ENCODE results near the gene SPA17. TPM values are rescaled to one million over a fixed set of nuclear protein-coding genes. Genes with fewer than 3 reads are reported as not detected.
A peak's percentile ranks its signal among the peaks of the same experiment; 100 is the strongest.

SPA17 gene
- total and polyA plus RNA-seq, 5 donors from 2014 or later = 0.22 to 2.5 (median 1.1) TPM

DNA sequence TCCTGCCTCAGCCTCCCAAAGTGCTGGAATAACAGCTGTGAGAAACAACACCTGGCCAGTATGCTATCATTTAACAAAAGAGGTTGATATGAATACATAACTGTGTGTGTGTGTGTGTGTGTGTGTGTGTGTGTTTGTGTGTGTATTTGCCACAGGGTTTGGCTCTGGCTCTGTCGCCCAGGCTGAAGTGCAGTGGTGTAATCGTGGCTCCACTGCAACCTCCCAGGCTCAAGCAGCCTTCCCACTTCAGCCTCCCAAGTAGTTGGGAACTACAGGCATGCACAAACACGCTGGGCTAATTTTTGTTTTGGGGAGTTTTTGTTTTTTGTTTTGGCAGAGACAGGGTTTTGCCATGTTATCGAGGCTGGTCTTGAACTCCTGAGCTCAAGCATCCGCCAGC lies 4.7 kb downstream of the SPA17 start:
- H3K27ac ChIP-seq (ENCODE audit: insufficient read depth, low read length, poor library complexity, severe bottlenecking) = no peak overlapping the region
- peaks cover 8% of the 10 kb centered on the region for H3K4me1 ChIP-seq (ENCODE audit: control insufficient read depth, insufficient read depth, low read length, poor library complexity, severe bottlenecking)
- Mint-ChIP-seq H3K36me3 (peaks cover 3% of the 10 kb centered on the region), H3K4me3 (no peak overlapping the region), H3K27me3 (peaks cover 26% of the 10 kb centered on the region), H3K9me3 (peaks cover 0 to 10% (median 3%) of the 10 kb centered on the region in 7 donors), H3K27ac (no peak overlapping the region), H3K4me1 (peaks cover 0 to 16% (median 6%) of the 10 kb centered on the region in 4 donors)
- H3K27me3 ChIP-seq (ENCODE audit: control insufficient read depth, insufficient read depth, low read length) = peaks cover 7% of the 10 kb centered on the region
- H3K9me3 ChIP-seq (ENCODE audit: control insufficient read depth in 2 of 2, low read length in 2 of 2) = peaks cover 16 to 20% of the 10 kb centered on the region in 2 experiments
- ATAC-seq (ENCODE audit: low read depth in 2 of 2) (no peak), DNase-seq (no peak)
- no peak overlapping the region for H3K4me3 ChIP-seq (ENCODE audit: low read depth, low read length)
- no peaks in the 10 kb centered on the region for H3K36me3 ChIP-seq (ENCODE audit: control insufficient read depth, insufficient read depth, low read length)

DNA sequence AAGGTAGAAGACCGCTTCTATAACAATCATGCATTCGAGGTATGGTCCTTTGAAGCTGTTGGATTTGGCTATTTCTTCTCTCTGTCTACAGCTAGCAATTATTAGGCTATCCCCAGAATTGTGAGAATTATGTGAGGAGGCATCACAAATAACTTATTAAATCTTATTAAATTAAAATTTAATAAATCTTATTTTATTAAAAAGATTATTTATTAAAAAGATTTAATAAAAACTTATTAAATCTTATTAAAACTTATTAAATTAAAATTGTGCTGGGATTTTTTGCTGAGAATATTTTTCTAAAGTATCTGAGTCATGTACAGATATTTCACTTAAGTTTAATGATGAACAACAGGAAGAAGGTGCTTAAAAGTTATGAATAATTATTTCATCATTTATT lies 7.7 kb downstream of the SPA17 start:
- peaks cover 17% of the 10 kb centered on the region for H3K27me3 Mint-ChIP-seq
- DNase-seq (no peak), ATAC-seq (ENCODE audit: low read depth in 2 of 2) (no peak)
- H3K9me3 Mint-ChIP-seq = peaks cover 3 to 27% (median 7%) of the 10 kb centered on the region in 7 donors
- no peaks in the 10 kb centered on the region for H3K4me1 ChIP-seq (ENCODE audit: control insufficient read depth, insufficient read depth, low read length, poor library complexity, severe bottlenecking)
- no peaks in the 10 kb centered on the region for H3K36me3 ChIP-seq (ENCODE audit: control insufficient read depth, insufficient read depth, low read length)
- H3K4me1 Mint-ChIP-seq = no peaks in the 10 kb centered on the region
- H3K27ac ChIP-seq (ENCODE audit: insufficient read depth, low read length, poor library complexity, severe bottlenecking) = no peak overlapping the region
- no peak overlapping the region for H3K4me3 ChIP-seq (ENCODE audit: low read depth, low read length)
- peaks cover 3% of the 10 kb centered on the region for H3K36me3 Mint-ChIP-seq
- peaks cover 7% of the 10 kb centered on the region for H3K27me3 ChIP-seq (ENCODE audit: control insufficient read depth, insufficient read depth, low read length)
- no peak overlapping the region for H3K4me3 Mint-ChIP-seq
- no peak overlapping the region for H3K27ac Mint-ChIP-seq
- peaks cover 24 to 28% of the 10 kb centered on the region in 2 experiments for H3K9me3 ChIP-seq (ENCODE audit: control insufficient read depth in 2 of 2, low read length in 2 of 2)

DNA sequence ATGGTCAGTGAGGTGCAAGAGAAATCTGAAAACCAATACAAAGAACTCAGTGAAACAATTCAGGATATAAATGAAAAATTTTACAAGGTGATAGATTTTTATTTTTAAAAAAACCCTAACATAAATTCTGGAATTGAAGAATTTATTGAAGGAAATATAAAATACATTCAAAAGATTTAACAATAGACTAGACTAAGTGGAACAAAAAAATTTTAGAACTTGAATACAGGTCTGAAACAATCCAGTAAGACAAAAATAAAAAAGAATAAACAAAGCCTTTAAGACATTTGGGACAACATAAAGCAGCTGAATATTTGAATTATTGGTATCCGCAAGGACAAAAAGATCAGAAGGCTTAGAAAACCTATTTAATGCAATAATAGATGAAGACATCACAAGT lies 8.7 kb downstream of the SPA17 start:
- peaks cover 3 to 32% (median 9%) of the 10 kb centered on the region in 7 donors for H3K9me3 Mint-ChIP-seq
- ATAC-seq (ENCODE audit: low read depth in 2 of 2) = no peak
- H3K27me3 Mint-ChIP-seq = peaks cover 17% of the 10 kb centered on the region
- H3K4me1 Mint-ChIP-seq = no peaks in the 10 kb centered on the region
- DNase-seq = no peak
- peaks cover 3% of the 10 kb centered on the region for H3K36me3 Mint-ChIP-seq
- no peak overlapping the region for H3K27ac Mint-ChIP-seq
- H3K4me3 Mint-ChIP-seq = no peak overlapping the region
- Histone ChIP-seq H3K27ac (ENCODE audit: insufficient read depth, low read length, poor library complexity, severe bottlenecking) (no peak overlapping the region), H3K9me3 (ENCODE audit: control insufficient read depth in 2 of 2, low read length in 2 of 2) (peaks cover 24 to 28% of the 10 kb centered on the region in 2 experiments), H3K4me1 (ENCODE audit: control insufficient read depth, insufficient read depth, low read length, poor library complexity, severe bottlenecking) (no peaks in the 10 kb centered on the region), H3K4me3 (ENCODE audit: low read depth, low read length) (no peak overlapping the region), H3K27me3 (ENCODE audit: control insufficient read depth, insufficient read depth, low read length) (peaks cover 4% of the 10 kb centered on the region), H3K36me3 (ENCODE audit: control insufficient read depth, insufficient read depth, low read length) (no peaks in the 10 kb centered on the region)

DNA sequence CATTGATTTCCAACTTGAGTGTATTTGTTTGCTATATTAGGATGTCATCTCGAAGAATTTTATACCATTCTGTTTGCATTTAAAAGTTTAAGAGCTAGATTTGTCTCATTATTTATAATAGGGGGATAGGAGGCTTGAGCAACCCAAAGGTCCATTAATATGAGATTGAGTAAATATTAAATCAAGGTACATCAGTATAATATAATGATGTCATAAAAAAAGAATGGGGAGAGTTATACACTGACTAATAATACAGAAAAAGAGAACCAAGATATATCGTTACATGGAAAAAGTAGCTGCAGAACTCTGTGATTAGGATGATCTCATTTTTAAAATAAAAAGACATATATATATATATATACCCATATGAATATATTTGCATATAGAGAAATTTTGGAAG lies 19.4 kb downstream of the SPA17 start:
- Mint-ChIP-seq H3K4me1 (no peaks in the 10 kb centered on the region), H3K4me3 (no peak overlapping the region), H3K36me3 (no peaks in the 10 kb centered on the region), H3K27me3 (peaks cover 2% of the 10 kb centered on the region), H3K9me3 (peaks cover 0 to 2% (median 0%) of the 10 kb centered on the region in 7 donors), H3K27ac (no peak overlapping the region)
- Histone ChIP-seq H3K36me3 (ENCODE audit: control insufficient read depth, insufficient read depth, low read length) (no peaks in the 10 kb centered on the region), H3K27ac (ENCODE audit: insufficient read depth, low read length, poor library complexity, severe bottlenecking) (no peak overlapping the region), H3K27me3 (ENCODE audit: control insufficient read depth, insufficient read depth, low read length) (peaks cover 2% of the 10 kb centered on the region), H3K9me3 (ENCODE audit: control insufficient read depth in 2 of 2, low read length in 2 of 2) (no peaks in the 10 kb centered on the region), H3K4me1 (ENCODE audit: control insufficient read depth, insufficient read depth, low read length, poor library complexity, severe bottlenecking) (no peaks in the 10 kb centered on the region), H3K4me3 (ENCODE audit: low read depth, low read length) (no peak overlapping the region)
- no peak for ATAC-seq (ENCODE audit: low read depth in 2 of 2)
- no peak for DNase-seq

DNA sequence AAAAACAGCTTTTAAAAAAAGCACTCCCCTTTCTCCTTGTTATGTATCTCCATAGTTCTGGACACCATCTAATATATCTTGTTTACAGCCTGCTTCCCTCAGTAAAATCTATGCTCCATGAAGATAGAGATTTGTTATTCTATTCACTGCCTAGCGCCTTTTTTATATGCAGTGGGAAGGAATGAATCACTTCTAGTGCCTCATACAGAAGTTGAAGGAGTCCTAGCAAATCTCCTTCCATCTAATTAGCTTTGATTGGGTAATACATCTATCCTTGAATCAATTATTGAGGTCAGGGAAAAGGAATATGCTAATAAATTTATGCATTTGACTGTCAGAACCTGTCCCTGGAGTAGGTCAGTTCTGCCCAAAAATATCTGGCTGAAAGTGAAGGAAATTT lies 25.8 kb downstream of the SPA17 start:
- DNase-seq (no peak), ATAC-seq (ENCODE audit: low read depth in 2 of 2) (no peak)
- H3K27ac Mint-ChIP-seq = no peak overlapping the region
- no peak overlapping the region for H3K4me3 Mint-ChIP-seq
- H3K4me1 Mint-ChIP-seq = no peaks in the 10 kb centered on the region
- H3K36me3 Mint-ChIP-seq = peaks cover 8% of the 10 kb centered on the region
- Histone ChIP-seq H3K4me3 (ENCODE audit: low read depth, low read length) (no peak overlapping the region), H3K27ac (ENCODE audit: insufficient read depth, low read length, poor library complexity, severe bottlenecking) (no peak overlapping the region), H3K36me3 (ENCODE audit: control insufficient read depth, insufficient read depth, low read length) (no peaks in the 10 kb centered on the region), H3K27me3 (ENCODE audit: control insufficient read depth, insufficient read depth, low read length) (no peaks in the 10 kb centered on the region), H3K9me3 (ENCODE audit: control insufficient read depth in 2 of 2, low read length in 2 of 2) (peaks cover 1 to 4% of the 10 kb centered on the region in 2 experiments), H3K4me1 (ENCODE audit: control insufficient read depth, insufficient read depth, low read length, poor library complexity, severe bottlenecking) (no peaks in the 10 kb centered on the region)
- H3K9me3 Mint-ChIP-seq = peaks cover 0 to 7% (median 2%) of the 10 kb centered on the region in 7 donors
- peaks cover 18% of the 10 kb centered on the region for H3K27me3 Mint-ChIP-seq

DNA sequence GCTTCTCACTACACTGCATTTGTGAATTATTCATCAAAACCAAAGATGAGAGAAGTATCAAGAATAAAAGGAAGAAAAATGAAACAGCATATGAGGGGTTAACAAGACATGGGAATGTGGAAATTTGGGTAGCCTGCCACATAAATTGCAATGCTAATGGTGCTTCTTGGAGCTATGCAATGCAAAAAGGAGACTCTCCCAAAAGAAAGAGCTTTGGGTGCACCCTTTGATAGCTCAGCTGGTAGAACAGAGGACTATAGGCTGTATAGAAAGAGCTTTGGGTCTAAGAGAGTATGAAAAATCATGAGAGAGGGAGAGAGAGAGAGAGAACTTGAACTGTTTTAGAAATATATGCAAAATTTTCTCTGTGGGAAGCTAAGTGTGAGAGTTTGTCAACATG lies 26.3 kb downstream of the SPA17 start:
- H3K27ac ChIP-seq (ENCODE audit: insufficient read depth, low read length, poor library complexity, severe bottlenecking) = no peak overlapping the region
- H3K4me3 Mint-ChIP-seq = no peak overlapping the region
- no peak overlapping the region for H3K4me3 ChIP-seq (ENCODE audit: low read depth, low read length)
- H3K27me3 ChIP-seq (ENCODE audit: control insufficient read depth, insufficient read depth, low read length) = no peaks in the 10 kb centered on the region
- DNase-seq = no peak
- no peaks in the 10 kb centered on the region for H3K4me1 Mint-ChIP-seq
- peaks cover 1 to 4% of the 10 kb centered on the region in 2 experiments for H3K9me3 ChIP-seq (ENCODE audit: control insufficient read depth in 2 of 2, low read length in 2 of 2)
- no peaks in the 10 kb centered on the region for H3K36me3 ChIP-seq (ENCODE audit: control insufficient read depth, insufficient read depth, low read length)
- peaks cover 8% of the 10 kb centered on the region for H3K36me3 Mint-ChIP-seq
- no peaks in the 10 kb centered on the region for H3K4me1 ChIP-seq (ENCODE audit: control insufficient read depth, insufficient read depth, low read length, poor library complexity, severe bottlenecking)
- peaks cover 0 to 7% (median 2%) of the 10 kb centered on the region in 7 donors for H3K9me3 Mint-ChIP-seq
- H3K27ac Mint-ChIP-seq = no peak overlapping the region
- ATAC-seq (ENCODE audit: low read depth in 2 of 2) = no peak
- peaks cover 18% of the 10 kb centered on the region for H3K27me3 Mint-ChIP-seq

DNA sequence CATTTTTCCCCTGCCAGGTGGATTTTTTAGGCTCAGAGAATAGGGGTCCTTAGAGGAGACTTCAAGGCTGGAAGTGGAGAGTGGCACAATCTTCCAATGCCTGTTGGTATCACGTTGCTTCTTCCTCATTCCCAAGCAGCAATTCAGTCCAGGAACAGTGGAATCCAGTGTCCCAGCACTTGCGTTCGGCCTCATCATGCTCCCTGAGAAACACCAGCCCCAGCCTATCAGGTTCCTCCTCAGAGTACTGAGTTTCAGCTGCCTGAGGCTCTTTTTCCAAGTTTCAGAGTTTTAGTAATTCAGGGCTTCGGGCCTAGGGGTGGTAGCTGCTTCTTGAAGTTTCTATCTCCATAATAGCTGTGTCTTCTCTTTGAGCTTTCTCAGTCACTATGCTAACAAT lies 34.1 kb downstream of the SPA17 start:
- peaks cover 0 to 12% (median 5%) of the 10 kb centered on the region in 7 donors for H3K9me3 Mint-ChIP-seq
- no peak for DNase-seq
- H3K4me1 Mint-ChIP-seq = no peaks in the 10 kb centered on the region
- Histone ChIP-seq H3K4me1 (ENCODE audit: control insufficient read depth, insufficient read depth, low read length, poor library complexity, severe bottlenecking) (no peaks in the 10 kb centered on the region), H3K36me3 (ENCODE audit: control insufficient read depth, insufficient read depth, low read length) (no peaks in the 10 kb centered on the region), H3K27me3 (ENCODE audit: control insufficient read depth, insufficient read depth, low read length) (no peaks in the 10 kb centered on the region), H3K9me3 (ENCODE audit: control insufficient read depth in 2 of 2, low read length in 2 of 2) (peaks cover 1 to 7% of the 10 kb centered on the region in 2 experiments), H3K27ac (ENCODE audit: insufficient read depth, low read length, poor library complexity, severe bottlenecking) (no peak overlapping the region), H3K4me3 (ENCODE audit: low read depth, low read length) (no peak overlapping the region)
- H3K27me3 Mint-ChIP-seq = peaks cover 10% of the 10 kb centered on the region
- peak overlapping the region in 1 of 3 donors; percentile 23 for H3K27ac Mint-ChIP-seq
- ATAC-seq (ENCODE audit: low read depth in 2 of 2) = no peak
- H3K36me3 Mint-ChIP-seq = peaks cover 11% of the 10 kb centered on the region
- H3K4me3 Mint-ChIP-seq = no peak overlapping the region

DNA sequence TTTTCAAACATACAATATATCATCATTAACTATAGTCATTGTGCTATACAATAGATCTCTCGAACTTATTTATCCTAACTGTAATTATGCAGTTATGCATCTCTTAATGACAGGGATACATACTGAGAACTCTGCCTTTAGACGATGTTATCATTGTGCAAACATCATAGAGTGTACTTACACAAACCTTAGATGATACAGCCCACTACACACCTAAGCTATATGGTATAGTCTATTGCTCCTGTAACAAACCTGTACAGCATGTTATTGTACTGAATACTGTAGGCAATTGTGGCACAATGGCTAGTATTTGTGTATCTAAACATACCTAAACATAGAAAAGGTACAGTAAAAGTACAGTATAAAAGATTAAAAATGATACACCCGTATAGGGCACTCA lies 38.7 kb downstream of the SPA17 start:
- ATAC-seq (ENCODE audit: low read depth in 2 of 2) (no peak), DNase-seq (no peak)
- peaks cover 0 to 7% of the 10 kb centered on the region in 2 experiments for H3K9me3 ChIP-seq (ENCODE audit: control insufficient read depth in 2 of 2, low read length in 2 of 2)
- peaks cover 9% of the 10 kb centered on the region for H3K27me3 ChIP-seq (ENCODE audit: control insufficient read depth, insufficient read depth, low read length)
- H3K4me3 Mint-ChIP-seq = no peak overlapping the region
- H3K27ac ChIP-seq (ENCODE audit: insufficient read depth, low read length, poor library complexity, severe bottlenecking) = no peak overlapping the region
- H3K4me1 ChIP-seq (ENCODE audit: control insufficient read depth, insufficient read depth, low read length, poor library complexity, severe bottlenecking) = no peaks in the 10 kb centered on the region
- no peaks in the 10 kb centered on the region for H3K36me3 ChIP-seq (ENCODE audit: control insufficient read depth, insufficient read depth, low read length)
- peaks cover 25% of the 10 kb centered on the region for H3K27me3 Mint-ChIP-seq
- H3K4me3 ChIP-seq (ENCODE audit: low read depth, low read length) = no peak overlapping the region
- H3K36me3 Mint-ChIP-seq = peaks cover 13% of the 10 kb centered on the region
- no peak overlapping the region for H3K27ac Mint-ChIP-seq
- peaks cover 0 to 8% (median 2%) of the 10 kb centered on the region in 7 donors for H3K9me3 Mint-ChIP-seq
- peaks cover 0 to under 1% (median under 1%) of the 10 kb centered on the region in 4 donors for H3K4me1 Mint-ChIP-seq

Measured in CD4-positive, CD25-positive, alpha-beta regulatory T cell (primary cell).